GM10266 (cell line): ENCODE measurements around the gene SUCLA2.

Experiments
- DNase-seq: peaks from one replicate; pipeline ENCODE4 v3.0.0; 2012; ENCODE audit errors: extremely low spot score
- CTCF ChIP-seq: IDR thresholded peaks from 2 replicates; pipeline ENCODE4 v1.5.1; 2012; ENCODE audit warnings: mild to moderate bottlenecking, low read depth; ENCODE audit not compliant: control insufficient read depth, insufficient read depth; ENCODE audit errors: missing control alignments

SUCLA2 gene

GRCh38 chr13:47997384-47997783 is 3.7 kb downstream of the SUCLA2 start:
- no peak for TF ChIP-seq CTCF

GRCh38 chr13:47991859-47992258 is 9.2 kb downstream of the SUCLA2 start:
- no peak for TF ChIP-seq CTCF
- no peak for DNase-seq

More at GRCh38 chr13:47997384-47997783, 3.7 kb downstream of the SUCLA2 start:
- DNase-seq: no peak

- TF ChIP-seq CTCF: no peak
- DNase-seq: no peak
These were observed 10.1 kb downstream of the SUCLA2 start for GRCh38 chr13:47990920-47991466.

- TF ChIP-seq CTCF: no peak
- no peak for DNase-seq
These were observed 10.6 kb downstream of the SUCLA2 start for GRCh38 chr13:47990427-47990826.

- TF ChIP-seq CTCF: no peak
- DNase-seq: no peak
These were observed 18.0 kb downstream of the SUCLA2 start for GRCh38 chr13:47983070-47983469.

- TF ChIP-seq CTCF: no peak
- no peak for DNase-seq
These were observed 24.7 kb downstream of the SUCLA2 start for GRCh38 chr13:47976325-47976724.

GRCh38 chr13:47964863-47965262 is 36.2 kb downstream of the SUCLA2 start:
- TF ChIP-seq CTCF: no peak
- DNase-seq: no peak
